ENCODE data around the gene POTEG.
"Not testable (repeated sequence)": the region's sequence is repeated elsewhere in the genome, so short reads cannot be mapped to it uniquely, and the experiment has no call there.

DNA sequence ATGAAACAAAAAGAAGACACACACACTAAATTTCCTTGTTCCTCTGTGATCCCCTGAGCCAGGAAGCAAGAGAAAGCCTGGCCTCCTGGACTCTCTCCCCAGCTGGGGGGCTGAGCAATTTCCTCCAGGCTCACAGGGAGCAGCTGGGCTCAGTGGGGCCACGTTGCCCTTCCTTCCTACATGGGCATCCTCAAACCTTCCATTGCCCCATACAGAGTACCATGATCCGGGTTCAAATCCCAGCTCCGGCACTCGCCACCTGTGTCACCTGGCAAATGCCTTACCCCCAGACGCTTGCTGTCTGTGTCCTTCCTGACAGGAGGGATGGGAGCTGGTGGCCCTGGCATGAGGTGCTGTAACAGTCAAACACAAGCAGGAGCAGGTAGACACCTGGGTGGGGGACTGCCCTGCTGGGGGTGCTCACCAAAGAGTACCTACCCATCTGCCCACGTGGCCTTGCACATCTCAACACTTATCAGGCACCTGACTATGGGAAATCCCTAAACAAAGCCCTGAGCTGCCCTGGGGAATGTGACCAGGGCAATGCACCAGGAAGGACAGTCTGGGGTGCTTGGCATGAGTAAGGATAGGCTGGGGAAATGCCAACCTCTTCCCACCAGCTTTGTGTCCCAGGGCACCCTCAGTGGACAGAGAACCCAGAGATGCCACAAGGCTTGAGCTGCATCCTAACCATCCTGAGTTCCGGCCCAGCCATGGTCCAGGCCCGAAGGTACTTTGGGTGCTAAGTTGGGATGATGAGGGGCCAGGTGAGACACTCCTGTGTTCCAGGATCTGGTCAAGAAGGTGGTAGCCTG is 2.4 kb upstream of the POTEG start:
- TF ChIP-seq, protein P1, sequence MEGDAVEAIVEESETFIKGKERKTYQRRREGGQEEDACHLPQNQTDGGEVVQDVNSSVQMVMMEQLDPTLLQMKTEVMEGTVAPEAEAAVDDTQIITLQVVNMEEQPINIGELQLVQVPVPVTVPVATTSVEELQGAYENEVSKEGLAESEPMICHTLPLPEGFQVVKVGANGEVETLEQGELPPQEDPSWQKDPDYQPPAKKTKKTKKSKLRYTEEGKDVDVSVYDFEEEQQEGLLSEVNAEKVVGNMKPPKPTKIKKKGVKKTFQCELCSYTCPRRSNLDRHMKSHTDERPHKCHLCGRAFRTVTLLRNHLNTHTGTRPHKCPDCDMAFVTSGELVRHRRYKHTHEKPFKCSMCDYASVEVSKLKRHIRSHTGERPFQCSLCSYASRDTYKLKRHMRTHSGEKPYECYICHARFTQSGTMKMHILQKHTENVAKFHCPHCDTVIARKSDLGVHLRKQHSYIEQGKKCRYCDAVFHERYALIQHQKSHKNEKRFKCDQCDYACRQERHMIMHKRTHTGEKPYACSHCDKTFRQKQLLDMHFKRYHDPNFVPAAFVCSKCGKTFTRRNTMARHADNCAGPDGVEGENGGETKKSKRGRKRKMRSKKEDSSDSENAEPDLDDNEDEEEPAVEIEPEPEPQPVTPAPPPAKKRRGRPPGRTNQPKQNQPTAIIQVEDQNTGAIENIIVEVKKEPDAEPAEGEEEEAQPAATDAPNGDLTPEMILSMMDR (conservative IDR thresholded peaks at IDR 0.05; ENCODE audit: low read depth, low read length) = not testable (repeated sequence)
- TF ChIP-seq EZH2 (IDR thresholded peaks at IDR 0.05; ENCODE audit: borderline replicate concordance, low read depth, low read length, poor library complexity, severe bottlenecking) = not testable (repeated sequence)
